ENCODE results near the gene LIPE.

LIPE gene

DNA sequence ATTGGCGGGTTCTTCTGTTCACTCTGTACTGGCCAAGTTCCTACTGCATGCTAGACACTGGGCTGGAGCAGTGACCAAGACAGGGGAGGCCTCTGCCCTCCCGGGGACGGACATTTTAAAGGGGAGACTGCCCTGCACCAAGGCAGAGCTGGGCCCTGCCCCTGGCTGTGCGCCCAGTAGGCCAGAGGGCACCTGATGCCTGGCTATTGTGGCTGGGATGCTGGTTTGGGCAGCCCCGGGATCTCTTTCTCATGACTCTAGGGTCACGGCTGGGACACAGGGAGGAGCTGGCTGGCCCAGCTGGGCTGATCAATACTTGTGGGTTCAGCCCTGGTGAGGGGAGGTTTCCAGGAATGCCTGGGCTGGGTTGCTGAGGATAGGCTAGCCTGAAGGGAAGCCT lies 17.7 kb downstream of the LIPE start:
- no peak for DNase-seq

DNA sequence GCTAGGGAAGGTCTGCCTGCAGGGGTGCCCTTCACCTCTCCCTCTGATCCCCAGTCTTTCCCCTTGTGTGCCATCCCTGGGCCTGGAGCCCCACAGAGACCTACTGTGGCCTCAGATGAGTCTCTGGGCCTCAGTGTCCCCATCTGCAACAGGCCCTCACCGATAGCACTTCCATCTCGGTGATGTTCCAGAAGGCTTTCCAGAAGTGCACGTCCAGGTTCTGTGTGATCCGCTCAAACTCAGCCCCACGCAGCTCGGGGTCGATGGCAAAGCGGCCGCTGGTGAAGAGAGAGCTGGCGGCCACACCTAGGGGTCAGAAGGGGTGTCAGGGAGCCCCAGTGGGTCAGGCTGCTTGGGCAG lies 19.4 kb downstream of the LIPE start:
- no peak for DNase-seq

GRCh38 chr19:42407085-42407815 lies 19.9 kb downstream of the LIPE start:
- DNase-seq, result no peak

- no peak for DNase-seq
These were observed 21.1 kb downstream of the LIPE start for GRCh38 chr19:42406111-42406510.

DNA sequence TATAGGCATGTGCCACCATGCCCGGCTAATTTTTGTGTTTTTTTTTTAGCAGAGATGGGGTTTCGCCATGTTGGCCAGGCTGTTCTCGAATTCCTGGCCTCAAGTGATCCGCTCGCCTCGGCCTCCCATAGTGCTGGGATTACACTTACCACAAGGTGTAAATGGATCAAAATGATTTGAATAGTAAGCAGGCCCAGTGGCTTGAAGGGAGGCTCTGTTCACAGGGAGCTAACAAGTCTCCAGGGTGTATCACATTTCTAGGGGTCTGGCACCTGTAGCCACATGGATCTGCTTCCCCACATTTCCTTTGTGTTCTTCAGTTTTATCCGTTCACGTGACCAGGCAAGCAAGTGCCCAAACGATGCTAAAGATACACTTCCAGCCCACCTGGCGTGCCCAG lies 23.6 kb downstream of the LIPE start:
- DNase-seq, result no peak

DNA sequence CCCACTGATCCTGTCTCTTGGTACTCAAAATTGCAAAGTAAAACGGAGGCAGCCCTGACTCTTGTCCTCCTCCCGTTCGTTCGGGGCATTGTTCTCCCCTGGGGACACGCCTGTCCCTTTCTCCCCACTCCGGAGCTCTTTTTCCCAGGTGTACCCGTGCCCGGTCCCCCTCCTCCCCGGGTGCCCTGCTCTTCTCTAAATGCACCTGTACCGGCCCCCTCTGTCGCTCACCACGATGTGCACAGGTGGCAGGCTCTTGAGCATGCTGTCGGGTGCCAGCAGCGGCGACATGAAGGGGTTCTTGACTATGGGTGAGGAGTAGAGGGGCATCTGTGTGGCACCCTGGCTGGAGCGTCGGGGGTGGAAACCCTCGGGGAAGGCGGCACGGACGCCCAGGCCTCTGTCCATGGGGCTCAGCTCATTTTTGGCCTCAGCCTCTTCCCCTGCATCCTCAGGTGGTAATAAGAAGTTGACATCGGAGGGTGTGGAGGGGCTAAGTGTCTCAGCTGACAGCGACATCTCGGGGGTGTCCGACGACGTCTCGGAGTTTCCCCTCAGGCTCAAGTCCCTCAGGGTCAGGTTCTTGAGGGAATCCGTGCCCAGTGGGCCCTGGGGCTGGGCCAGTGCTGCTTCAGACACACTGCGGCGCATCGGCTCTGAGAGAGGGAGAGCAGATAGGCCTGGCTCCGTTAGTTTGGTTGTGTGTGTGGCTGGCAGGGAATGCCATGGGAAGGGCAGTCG lies 24.6 kb downstream of the LIPE start:
- DNase-seq, result no peak

- DNase-seq, result peak; percentile 75
These were observed 25.6 kb downstream of the LIPE start for GRCh38 chr19:42401365-42402303.

DNA sequence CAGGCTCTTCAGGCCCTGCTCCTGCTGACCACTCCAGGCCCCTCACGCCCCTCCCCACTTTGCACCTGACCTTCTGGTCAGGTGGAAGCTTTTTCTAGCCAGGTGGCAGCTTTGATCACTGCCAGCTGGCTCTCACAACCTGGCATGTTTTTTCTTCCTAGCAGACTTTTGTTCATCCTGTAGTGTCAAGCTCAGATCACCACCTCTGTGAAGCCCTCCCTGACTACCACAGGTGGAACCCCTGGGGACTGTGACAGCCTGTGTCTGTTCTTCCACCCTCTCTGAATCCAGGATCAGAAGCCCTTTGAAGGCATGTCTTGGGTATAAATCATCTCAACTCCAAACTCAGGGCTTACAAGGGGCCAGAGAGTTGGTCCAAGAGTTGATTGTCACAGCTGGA lies 26.8 kb downstream of the LIPE start:
- DNase-seq, result no peak

GRCh38 chr19:42397263-42398166 lies 29.7 kb downstream of the LIPE start:
- no peak for DNase-seq

- peak; percentile 100 for DNase-seq
These were observed 30.6 kb downstream of the LIPE start for GRCh38 chr19:42396381-42397262.

DNA sequence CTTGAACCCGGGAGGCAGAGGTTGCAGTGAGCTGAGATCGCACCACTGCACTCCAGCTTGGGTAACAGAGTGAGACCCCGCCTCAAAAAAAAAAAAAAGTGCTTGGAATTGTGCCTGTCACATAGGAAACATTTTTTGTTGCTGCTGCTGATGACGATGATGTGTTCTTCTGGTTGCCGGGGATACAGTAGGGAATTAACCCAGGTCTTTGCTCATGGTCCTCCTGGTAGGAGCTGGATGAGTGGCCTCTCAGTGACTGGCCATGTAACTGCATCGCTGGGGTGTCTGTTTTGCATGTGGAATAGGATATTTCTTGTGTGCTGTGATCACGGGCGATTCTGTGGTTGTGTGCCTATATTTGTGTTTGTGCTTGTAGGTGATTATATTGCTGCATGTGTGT lies 32.4 kb downstream of the LIPE start:
- DNase-seq, result no peak

DNA sequence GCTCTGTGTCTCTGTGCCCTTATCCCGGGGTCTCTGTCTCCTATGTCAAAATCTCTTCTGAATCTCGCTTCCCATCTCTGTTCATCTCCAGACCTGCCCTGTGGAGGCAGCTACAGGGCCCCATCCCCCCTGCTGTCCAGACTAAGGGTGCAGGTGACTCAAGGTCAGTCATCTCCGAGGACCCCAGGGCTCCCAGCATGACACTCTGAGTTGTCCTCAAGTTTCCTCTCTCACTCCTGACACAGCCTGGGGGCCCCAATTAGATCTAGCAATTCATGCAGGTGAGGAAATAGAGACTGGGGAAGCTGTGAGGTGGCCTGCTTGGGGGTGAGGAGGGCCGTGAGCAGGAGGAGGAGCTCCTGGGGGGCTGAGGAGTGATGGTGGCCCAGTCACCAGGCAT lies 35.0 kb downstream of the LIPE start:
- DNase-seq, result no peak

DNA sequence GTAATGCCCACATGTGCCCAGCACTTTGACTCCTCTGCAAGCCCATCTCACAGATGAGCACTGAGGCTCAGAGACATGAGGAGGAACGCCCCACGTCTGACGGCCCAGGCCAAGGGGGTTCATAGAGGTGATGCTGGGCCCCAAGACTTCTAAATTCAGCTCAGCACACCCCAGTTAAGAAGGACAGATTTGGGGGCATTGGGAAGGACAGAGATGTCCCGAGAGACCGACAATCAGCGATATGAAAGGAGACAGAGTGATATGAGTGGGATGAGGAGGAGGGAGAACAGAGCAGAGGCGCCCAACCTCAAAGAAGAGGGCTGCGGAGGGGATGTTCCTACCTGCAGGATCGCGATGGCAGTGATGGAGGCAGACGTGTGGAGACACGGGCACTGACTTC lies 37.3 kb downstream of the LIPE start, which contains the start of gene CNFN:
TSS of gene CNFN (minus strand) at position 399 of the 400 bp plus-strand sequence. CDS start 1,260 bp downstream, outside the sequence.
- DNase-seq, result no peak

DNA sequence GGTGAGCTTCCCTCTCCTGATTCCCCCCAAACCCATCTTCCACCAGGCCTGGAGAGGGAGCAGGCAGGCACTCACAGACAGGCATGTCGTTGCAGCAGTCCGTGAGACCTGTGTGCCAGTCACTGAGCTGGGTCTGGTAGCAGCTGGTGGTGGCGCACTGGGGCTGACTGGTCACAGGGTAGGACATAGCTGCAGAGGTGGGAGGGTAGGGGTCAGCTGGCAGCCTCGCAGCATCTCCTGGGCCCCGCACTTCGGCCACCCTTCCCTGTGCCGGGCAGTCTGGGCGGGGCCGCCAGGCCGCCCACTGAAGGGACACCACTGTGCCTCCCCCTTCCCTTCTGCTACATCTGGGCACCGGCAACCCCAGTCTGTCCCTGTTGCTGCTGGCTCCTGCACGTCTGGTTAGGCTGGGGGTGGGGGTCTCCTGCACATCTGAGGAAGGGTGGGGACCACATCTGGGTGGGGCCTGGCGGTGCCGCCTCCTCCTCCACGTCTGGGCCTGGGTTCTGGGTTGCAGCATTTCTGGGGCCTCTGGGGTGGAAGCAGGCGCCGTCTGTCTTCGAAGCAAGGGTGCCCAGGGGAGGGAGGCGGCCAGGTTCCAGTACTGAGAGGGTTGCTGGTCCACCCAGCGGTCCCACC lies 38.2 kb downstream of the LIPE start:
- DNase-seq, result no peak

- DNase-seq, result peak; percentile 63
These were observed 40.0 kb downstream of the LIPE start for GRCh38 chr19:42386974-42387707.

- DNase-seq, result no peak
These were observed 47.0 kb downstream of the LIPE start for GRCh38 chr19:42380155-42380554.

- DNase-seq, result no peak
These were observed 48.7 kb downstream of the LIPE start for GRCh38 chr19:42378225-42379215.

DNA sequence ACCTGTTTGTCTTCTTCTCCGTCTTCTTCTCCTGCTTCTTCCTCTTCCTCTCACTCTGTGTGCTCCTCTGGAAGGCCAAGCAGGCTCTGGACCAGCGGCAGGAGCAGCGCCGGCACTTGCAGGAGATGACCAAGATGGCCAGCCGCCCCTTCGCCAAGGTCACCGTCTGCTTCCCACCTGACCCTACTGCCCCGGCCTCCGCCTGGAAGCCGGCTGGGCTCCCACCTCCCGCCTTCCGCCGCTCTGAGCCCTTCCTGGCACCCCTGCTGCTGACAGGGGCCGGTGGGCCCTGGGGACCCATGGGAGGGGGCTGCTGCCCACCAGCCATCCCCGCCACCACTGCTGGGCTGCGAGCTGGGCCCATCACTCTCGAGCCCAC lies 51.0 kb downstream of the LIPE start:
- no peak for DNase-seq

All from activated CD4-positive, alpha-beta T cell treated with anti-CD3 and anti-CD28 coated beads, Interleukin-2, Interleukin-6, amounts not matched to agents 100 ng/mL and 50 ng/mL, durations not matched to agents 16 hours and 8 hours (primary cell).